HepG2 (cell line): Measurements from ENCODE around the gene KCTD6. TPM values are rescaled to one million over a fixed set of nuclear protein-coding genes. Genes with fewer than 3 reads are reported as not detected.

Experiments used
- CAMTA2 ChIP-seq: sonication (generic); formaldehyde crosslinking; IDR thresholded peaks from 2 replicates; pipeline ENCODE4 v1.4.0; 2020; ENCODE audit warnings: mild to moderate bottlenecking, missing genetic modification reagents, borderline replicate concordance
- ETV5 ChIP-seq: IDR thresholded peaks from 2 replicates; pipeline ENCODE4 v1.6.1; 2018; ENCODE audit warnings: missing biosample characterization, missing genetic modification reagents, inconsistent platforms, borderline replicate concordance
- FOSL1 ChIP-seq: sonication (generic); formaldehyde crosslinking; IDR thresholded peaks from 2 replicates; pipeline ENCODE4 v1.9.0; 2021; ENCODE audit warnings: missing genetic modification reagents, borderline replicate concordance
- HES4 ChIP-seq: sonication (generic); formaldehyde crosslinking; IDR thresholded peaks from 2 replicates; pipeline ENCODE4 v1.9.0; 2021; ENCODE audit warnings: mild to moderate bottlenecking, missing genetic modification reagents, borderline replicate concordance
- KAT8 ChIP-seq: IDR thresholded peaks from 2 replicates; pipeline ENCODE4 v1.6.1; 2016; ENCODE audit warnings: missing genetic modification reagents, missing compliant biosample characterization
- MTF2 ChIP-seq: sonication (generic); formaldehyde crosslinking; IDR thresholded peaks from 2 replicates; pipeline ENCODE4 v1.5.0; 2020; ENCODE audit warnings: missing genetic modification reagents, borderline replicate concordance
- NBN ChIP-seq: fragments of 450-650 bp; conservative IDR thresholded peaks from 2 replicates; pipeline ENCODE4 v1.6.1; 2017
- RBAK ChIP-seq: sonication (generic); formaldehyde crosslinking; IDR thresholded peaks from 2 replicates; pipeline ENCODE4 v1.5.1; 2020; ENCODE audit warnings: mild to moderate bottlenecking, missing genetic modification reagents
- RFX3 ChIP-seq: IDR thresholded peaks from 2 replicates; pipeline ENCODE4 v1.6.1; 2016; ENCODE audit warnings: missing biosample characterization, missing genetic modification reagents
- SNRNP70 ChIP-seq: fragments of 200-400 bp; formaldehyde crosslinking; IDR thresholded peaks from 2 replicates; pipeline ENCODE4 v1.6.1; 2017; ENCODE audit warnings: mild to moderate bottlenecking, low read depth, low read length, moderate library complexity
- SRF ChIP-seq: IDR thresholded peaks from 2 replicates; pipeline ENCODE4 v1.6.1; 2011; ENCODE audit warnings: mild to moderate bottlenecking, low read depth, low read length, moderate library complexity
- TEAD2 ChIP-seq: sonication (generic); formaldehyde crosslinking; IDR thresholded peaks from 2 replicates; pipeline ENCODE4 v1.9.0; 2021; ENCODE audit warnings: missing genetic modification reagents
- ZMYM3 ChIP-seq: sonication (generic); formaldehyde crosslinking; IDR thresholded peaks from 2 replicates; pipeline ENCODE4 v1.5.1; 2020; ENCODE audit warnings: mild to moderate bottlenecking, missing genetic modification reagents
- ZNF136 ChIP-seq: sonication (generic); formaldehyde crosslinking; IDR thresholded peaks from 2 replicates; pipeline ENCODE4 v1.8.1; 2022; ENCODE audit warnings: low read depth, mild to moderate bottlenecking, moderate library complexity, missing genetic modification reagents
- ZNF343 ChIP-seq: sonication (generic); formaldehyde crosslinking; IDR thresholded peaks from 2 replicates; pipeline ENCODE4 v1.4.0; 2020; ENCODE audit warnings: mild to moderate bottlenecking, missing genetic modification reagents
- ZNF530 ChIP-seq: sonication (generic); formaldehyde crosslinking; IDR thresholded peaks from 2 replicates; pipeline ENCODE4 v1.5.0; 2020; ENCODE audit warnings: low read depth, mild to moderate bottlenecking, missing genetic modification reagents
- ZNF747 ChIP-seq: sonication (generic); formaldehyde crosslinking; IDR thresholded peaks from 2 replicates; pipeline ENCODE4 v1.8.1; 2023; ENCODE audit warnings: missing genetic modification reagents, mild to moderate bottlenecking, borderline replicate concordance
- ZNF749 ChIP-seq: sonication (generic); formaldehyde crosslinking; IDR thresholded peaks from 2 replicates; pipeline ENCODE4 v1.8.0; 2022; ENCODE audit warnings: mild to moderate bottlenecking, missing genetic modification reagents, moderate library complexity, borderline replicate concordance
- ZNF768 ChIP-seq: sonication (generic); formaldehyde crosslinking; IDR thresholded peaks from 2 replicates; pipeline ENCODE4 v1.4.0; 2020; ENCODE audit warnings: missing genetic modification reagents
- ZNF891 ChIP-seq: sonication (generic); formaldehyde crosslinking; IDR thresholded peaks from 2 replicates; pipeline ENCODE4 v1.5.0; 2020; ENCODE audit warnings: mild to moderate bottlenecking, missing genetic modification reagents
- ZSCAN25 ChIP-seq: sonication (generic); formaldehyde crosslinking; IDR thresholded peaks from 2 replicates; pipeline ENCODE4 v1.8.0; 2022; ENCODE audit warnings: mild to moderate bottlenecking, missing genetic modification reagents
- polyA plus RNA-seq, 8 experiments: library from polyadenylated mRNA; depleted of rRNA in 3 of 8; stranded (reverse) in 7 of 8; unstranded in 1 of 8; fragments of >200 nt; fragmentation: Illumina TruSeq in 4 of 8; extraction: Trizol in 4 of 8; gene quantifications; 2 replicates each; pipeline versions ENCODE4 v1.2.1 to v1.2.3, GENCODE V29; 2011 to 2016; ENCODE audit warnings: low read depth in 4 of 8, missing spikeins in 1 of 8, mixed read lengths in 1 of 8; ENCODE audit not compliant: insufficient read depth in 1 of 8
- total RNA-seq, 5 experiments: library from RNA; depleted of rRNA; stranded (reverse); fragments of >200 nt; fragmentation: Illumina TruSeq; extraction: Trizol; gene quantifications; 2 replicates each; pipeline ENCODE4 v1.2.3, GENCODE V29; 2016; ENCODE audit warnings: low read depth in 1 of 5
- TF ChIP-seq, protein P1 (sequence below): sonication (generic); formaldehyde crosslinking; conservative IDR thresholded peaks from 2 replicates; pipeline ENCODE4 v1.8.0; 2022; ENCODE audit warnings: mild to moderate bottlenecking, moderate library complexity, missing genetic modification reagents
- TF ChIP-seq, protein P2 (sequence below): IDR thresholded peaks from 2 replicates; pipeline ENCODE4 v1.6.1; 2016; ENCODE audit warnings: missing compliant biosample characterization, missing genetic modification reagents, borderline replicate concordance
- TF ChIP-seq, protein P3 (sequence below): sonication (generic); formaldehyde crosslinking; conservative IDR thresholded peaks from 2 replicates; pipeline ENCODE4 v1.4.0; 2020; ENCODE audit warnings: missing genetic modification reagents
- TF ChIP-seq, protein P4 (sequence below): IDR thresholded peaks from 2 replicates; pipeline ENCODE4 v1.6.1; 2018; ENCODE audit warnings: missing genetic modification reagents

KCTD6 gene
- total and polyA plus RNA-seq, 2 of the 13 experiments (the other 11 are each of a cell fraction or from before 2014, with no cell fraction given) = 13.4 to 14.2 TPM

DNA sequence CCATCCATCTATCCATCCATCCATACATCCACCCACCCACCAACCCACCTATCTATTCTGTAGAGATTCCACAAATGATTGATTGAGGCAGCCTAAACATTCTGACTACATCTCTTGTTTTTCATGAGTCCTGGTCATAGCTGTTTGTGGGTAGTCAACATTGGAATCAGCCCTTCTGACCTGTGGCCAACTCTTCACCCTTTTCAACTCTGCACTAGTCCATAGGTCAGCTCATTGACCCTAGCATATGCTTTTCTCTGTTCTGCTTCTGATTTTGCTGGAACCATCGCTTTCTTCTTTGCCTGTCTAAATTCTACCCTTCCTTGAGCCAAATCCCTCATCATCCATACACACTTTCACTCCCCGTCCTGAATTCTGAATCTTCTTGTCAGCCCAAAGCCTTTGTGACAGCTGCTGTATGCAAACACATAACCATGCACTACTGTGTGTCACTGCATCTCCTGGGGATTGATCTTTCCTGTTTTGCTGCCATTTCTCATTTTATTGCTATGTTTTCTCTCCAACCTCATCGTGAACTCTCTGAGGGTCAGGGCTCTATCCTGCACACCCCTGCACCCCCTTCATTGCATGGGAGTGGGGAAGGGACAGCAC lies 16.8 kb upstream of the KCTD6 start (continued):
- TF ChIP-seq ZSCAN25 (CRISPR knock-in tag) = peak; percentile 62; the same call in 1 of the 2 replicates
- TF ChIP-seq NBN = no peak
- no peak for TF ChIP-seq ZNF747 (CRISPR knock-in tag)
- peak; percentile 66; the same call in 1 of the 2 replicates for TF ChIP-seq ZMYM3 (CRISPR knock-in tag)
- no peak for TF ChIP-seq RBAK
- TF ChIP-seq, protein P1, sequence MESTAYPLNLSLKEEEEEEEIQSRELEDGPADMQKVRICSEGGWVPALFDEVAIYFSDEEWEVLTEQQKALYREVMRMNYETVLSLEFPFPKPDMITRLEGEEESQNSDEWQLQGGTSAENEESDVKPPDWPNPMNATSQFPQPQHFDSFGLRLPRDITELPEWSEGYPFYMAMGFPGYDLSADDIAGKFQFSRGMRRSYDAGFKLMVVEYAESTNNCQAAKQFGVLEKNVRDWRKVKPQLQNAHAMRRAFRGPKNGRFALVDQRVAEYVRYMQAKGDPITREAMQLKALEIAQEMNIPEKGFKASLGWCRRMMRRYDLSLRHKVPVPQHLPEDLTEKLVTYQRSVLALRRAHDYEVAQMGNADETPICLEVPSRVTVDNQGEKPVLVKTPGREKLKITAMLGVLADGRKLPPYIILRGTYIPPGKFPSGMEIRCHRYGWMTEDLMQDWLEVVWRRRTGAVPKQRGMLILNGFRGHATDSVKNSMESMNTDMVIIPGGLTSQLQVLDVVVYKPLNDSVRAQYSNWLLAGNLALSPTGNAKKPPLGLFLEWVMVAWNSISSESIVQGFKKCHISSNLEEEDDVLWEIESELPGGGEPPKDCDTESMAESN (CRISPR knock-in tag) = no peak
- TF ChIP-seq TEAD2 (CRISPR knock-in tag) = no peak
- peak; percentile 28; the same call in 1 of the 2 replicates for TF ChIP-seq ETV5 (CRISPR knock-in tag)
- TF ChIP-seq MTF2 (CRISPR knock-in tag) = no peak
- TF ChIP-seq KAT8 (CRISPR knock-in tag) = no peak
- no peak for TF ChIP-seq ZNF749 (CRISPR knock-in tag)
- TF ChIP-seq ZNF136 (CRISPR knock-in tag) = no peak
- TF ChIP-seq ZNF768 (CRISPR knock-in tag) = no peak
- no peak for TF ChIP-seq RFX3
- no peak for TF ChIP-seq SNRNP70
- no peak for TF ChIP-seq SRF
- TF ChIP-seq ZNF343 (CRISPR knock-in tag) = no peak
- TF ChIP-seq, protein P2, sequence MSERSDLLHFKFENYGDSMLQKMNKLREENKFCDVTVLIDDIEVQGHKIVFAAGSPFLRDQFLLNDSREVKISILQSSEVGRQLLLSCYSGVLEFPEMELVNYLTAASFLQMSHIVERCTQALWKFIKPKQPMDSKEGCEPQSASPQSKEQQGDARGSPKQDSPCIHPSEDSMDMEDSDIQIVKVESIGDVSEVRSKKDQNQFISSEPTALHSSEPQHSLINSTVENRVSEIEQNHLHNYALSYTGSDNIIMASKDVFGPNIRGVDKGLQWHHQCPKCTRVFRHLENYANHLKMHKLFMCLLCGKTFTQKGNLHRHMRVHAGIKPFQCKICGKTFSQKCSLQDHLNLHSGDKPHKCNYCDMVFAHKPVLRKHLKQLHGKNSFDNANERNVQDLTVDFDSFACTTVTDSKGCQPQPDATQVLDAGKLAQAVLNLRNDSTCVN = no peak
- TF ChIP-seq FOSL1 (CRISPR knock-in tag) = no peak
- TF ChIP-seq, protein P3, sequence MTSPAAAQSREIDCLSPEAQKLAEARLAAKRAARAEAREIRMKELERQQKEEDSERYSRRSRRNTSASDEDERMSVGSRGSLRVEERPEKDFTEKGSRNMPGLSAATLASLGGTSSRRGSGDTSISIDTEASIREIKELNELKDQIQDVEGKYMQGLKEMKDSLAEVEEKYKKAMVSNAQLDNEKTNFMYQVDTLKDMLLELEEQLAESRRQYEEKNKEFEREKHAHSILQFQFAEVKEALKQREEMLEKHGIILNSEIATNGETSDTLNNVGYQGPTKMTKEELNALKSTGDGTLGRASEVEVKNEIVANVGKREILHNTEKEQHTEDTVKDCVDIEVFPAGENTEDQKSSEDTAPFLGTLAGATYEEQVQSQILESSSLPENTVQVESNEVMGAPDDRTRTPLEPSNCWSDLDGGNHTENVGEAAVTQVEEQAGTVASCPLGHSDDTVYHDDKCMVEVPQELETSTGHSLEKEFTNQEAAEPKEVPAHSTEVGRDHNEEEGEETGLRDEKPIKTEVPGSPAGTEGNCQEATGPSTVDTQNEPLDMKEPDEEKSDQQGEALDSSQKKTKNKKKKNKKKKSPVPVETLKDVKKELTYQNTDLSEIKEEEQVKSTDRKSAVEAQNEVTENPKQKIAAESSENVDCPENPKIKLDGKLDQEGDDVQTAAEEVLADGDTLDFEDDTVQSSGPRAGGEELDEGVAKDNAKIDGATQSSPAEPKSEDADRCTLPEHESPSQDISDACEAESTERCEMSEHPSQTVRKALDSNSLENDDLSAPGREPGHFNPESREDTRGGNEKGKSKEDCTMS (CRISPR knock-in tag) = no peak
- no peak for TF ChIP-seq ZNF530 (CRISPR knock-in tag)
- TF ChIP-seq, protein P4, sequence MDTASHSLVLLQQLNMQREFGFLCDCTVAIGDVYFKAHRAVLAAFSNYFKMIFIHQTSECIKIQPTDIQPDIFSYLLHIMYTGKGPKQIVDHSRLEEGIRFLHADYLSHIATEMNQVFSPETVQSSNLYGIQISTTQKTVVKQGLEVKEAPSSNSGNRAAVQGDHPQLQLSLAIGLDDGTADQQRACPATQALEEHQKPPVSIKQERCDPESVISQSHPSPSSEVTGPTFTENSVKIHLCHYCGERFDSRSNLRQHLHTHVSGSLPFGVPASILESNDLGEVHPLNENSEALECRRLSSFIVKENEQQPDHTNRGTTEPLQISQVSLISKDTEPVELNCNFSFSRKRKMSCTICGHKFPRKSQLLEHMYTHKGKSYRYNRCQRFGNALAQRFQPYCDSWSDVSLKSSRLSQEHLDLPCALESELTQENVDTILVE (CRISPR knock-in tag) = no peak
- TF ChIP-seq ZNF891 (CRISPR knock-in tag) = no peak
- no peak for TF ChIP-seq CAMTA2 (CRISPR knock-in tag)
- no peak for TF ChIP-seq HES4
